ENCODE data around the gene KCNG2.

KCNG2 gene

GRCh38 chr18:79931475-79931874, 133.7 kb downstream of the KCNG2 start:
- no peak for DNase-seq

DNA sequence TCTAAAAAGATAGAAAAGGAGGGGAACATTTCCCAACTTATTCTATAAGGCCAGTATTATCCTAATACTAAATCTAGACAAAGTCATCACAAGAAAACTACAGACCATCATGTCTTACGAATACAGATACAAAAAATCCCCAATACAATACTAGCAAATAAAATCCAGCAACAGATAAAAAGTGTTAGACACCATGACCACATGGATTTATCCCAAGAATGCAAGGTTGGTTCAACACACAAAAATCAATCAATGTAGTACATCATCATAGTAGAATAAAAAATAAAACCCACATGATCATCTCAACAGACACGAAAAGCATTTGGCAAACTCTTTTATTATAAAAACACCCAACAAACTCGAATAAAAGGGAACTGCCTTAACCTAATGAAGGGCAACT, 135.2 kb downstream of the KCNG2 start:
- DNase-seq, result no peak

- DNase-seq, result no peak
These were observed 136.0 kb downstream of the KCNG2 start for GRCh38 chr18:79933765-79934164.

- DNase-seq, result no peak
These were observed 136.8 kb downstream of the KCNG2 start for GRCh38 chr18:79934311-79935097.

DNA sequence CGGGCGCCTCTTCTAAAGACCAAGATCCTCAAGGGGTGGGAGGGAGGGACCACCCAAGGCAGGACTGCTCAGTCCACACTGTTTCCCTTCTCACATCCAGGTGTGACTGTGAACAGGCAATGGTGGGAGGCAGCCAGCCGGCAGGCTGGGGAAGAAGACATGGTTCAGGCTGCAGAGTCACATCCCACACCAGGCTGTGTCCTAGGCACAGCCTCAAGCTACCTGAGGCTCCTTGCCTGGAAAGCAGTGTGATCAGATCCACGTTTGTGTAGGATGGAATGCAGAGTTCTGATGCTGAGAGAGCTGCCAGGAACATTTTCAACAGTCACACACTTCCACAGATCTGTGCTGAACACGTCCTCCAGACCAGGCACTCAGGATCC, 137.4 kb downstream of the KCNG2 start:
- no peak for DNase-seq

DNA sequence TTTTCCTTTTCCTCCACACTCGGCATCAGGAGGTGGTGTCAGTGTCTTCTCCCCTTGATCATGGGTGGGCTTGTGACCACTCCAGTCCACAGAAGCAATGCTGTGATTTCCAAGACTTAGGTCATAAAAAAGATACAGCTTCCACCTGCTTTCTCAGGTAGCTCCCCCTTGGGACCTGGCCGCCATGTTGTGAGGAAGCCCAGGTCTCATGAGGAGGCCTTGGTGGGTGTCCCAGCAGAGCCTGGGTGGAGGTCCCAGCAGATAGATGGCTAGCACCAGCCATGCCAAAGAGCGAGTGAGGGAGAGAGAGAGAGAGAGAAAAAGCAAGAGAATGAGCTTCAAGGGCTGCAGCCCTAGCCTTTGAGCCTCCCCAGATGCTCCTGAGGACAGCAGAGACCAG, 137.8 kb downstream of the KCNG2 start:
- no peak for DNase-seq

DNA sequence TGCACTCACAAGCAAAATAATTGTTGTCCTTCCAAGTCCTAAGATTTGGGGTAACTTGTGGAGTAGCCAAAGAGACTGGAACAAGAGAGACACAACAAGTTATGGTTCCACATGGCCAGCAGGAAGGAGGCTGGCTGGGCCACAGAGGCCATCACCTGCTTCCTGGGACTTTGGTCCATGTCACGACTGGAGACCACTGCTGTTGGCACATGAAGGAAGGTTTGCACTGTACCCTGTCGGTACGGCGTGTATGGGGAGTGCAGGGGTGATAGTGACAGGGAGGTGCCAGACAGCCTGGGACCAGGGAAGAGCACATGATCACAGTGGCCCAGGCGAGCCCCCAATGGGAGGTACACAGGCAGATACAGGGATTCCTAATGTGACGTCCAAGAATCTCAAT, 138.2 kb downstream of the KCNG2 start:
- DNase-seq, result no peak

DNA sequence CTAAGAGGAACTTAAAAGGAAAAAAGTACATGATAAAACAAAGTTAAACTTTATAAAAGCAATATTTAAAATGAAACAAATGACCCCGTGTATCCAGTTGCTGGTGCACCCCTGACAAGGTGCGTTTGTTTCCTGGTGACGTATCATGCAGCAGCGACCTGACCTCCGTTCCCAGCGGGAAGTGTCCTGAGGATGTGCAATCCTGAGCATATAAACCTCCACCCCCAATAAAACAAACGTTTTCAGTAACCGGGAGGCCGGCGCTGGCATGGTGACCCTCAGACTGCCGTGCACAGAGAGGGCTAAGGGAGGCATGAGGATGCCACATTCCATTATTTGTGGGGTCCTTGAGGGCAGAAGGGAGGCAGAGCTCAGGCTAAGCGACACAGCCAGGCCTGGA, 138.9 kb downstream of the KCNG2 start:
- DNase-seq, result no peak

DNA sequence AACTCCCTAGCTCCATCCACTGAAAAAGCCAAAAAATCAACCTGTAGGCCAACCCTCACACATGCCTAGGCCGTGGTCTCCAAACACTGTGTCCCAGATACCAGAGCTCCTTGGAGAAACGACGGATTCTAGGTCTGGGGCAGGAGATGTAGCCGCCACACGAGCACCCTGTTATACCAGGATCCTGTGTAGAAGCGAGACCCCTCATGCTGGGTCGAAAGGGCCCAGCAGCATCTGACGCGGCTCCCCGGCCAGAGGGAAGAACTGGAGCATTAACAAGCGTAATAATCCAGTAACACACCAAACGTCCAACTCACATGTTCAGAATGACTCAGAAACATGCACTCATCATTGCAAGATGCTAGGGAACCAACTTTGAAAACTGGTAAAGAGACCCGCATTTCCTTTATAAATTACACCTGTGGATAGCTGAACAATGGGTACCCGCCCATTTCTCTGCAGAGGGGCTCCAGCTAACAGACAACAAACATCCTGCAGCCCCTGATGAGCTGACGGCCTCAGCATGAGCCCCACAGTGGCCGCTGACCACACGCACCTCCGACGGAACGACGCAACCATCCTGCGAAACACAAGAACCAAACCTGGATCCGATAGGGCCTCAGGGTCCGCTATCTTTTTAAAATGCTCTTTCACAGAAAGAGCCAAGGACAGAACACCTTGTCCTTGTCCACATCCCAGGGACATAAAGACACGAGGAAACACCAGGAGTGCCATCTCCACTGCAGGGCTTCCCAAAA, 139.5 kb downstream of the KCNG2 start:
- DNase-seq, result no peak

DNA sequence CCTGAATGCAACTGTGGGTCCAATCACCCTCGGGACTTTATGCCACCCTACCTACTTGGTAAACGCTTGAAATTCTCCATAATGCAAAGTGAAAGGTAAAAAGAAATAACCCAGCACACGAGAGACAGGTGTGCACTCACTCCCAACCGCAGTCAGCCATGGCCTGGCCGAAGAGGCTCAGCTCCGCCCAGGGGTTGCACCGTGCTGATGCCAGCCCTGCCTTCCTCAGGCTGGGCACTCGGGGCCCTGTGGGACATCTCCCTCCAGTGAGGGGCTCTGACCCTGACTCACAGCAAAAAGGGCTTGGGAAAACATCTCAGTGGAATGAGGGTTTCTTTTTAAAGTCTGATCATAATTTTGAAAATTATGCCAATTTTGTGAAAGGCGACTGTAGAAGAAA, 140.5 kb downstream of the KCNG2 start:
- DNase-seq, result no peak

- no peak for DNase-seq
These were observed 141.4 kb downstream of the KCNG2 start for GRCh38 chr18:79939096-79939495.

DNA sequence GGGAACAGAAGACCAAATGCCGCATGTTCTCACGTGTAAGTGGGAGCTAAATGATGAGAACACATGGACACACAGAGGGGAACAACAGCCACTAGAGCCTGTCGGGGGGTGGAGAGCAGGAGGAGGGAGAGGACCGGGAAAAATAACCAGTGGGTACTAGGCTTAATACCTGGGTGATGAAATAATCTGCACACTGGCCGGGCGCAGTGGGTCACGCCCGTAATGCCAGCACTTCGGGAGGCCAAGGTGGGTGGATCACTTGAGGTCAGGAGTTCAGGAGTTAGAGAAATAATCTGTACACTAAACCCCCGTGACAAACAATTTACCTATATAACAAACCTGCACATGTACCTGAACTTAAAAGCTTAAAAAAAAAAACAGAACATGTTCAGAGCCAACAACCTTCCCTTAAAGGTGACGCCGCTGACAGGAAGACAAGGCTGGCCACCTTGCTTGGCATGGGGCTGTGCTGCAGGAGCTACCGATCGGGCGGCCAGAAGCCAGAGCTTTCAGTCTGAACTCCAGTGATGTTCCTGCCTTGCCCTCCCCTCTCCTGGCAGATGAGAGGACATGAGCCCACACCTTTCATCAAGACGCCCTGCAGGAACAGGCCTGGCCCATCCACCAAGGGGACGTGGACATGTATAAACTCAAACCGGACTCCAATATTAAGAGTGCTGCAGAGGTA, 142.5 kb downstream of the KCNG2 start:
- DNase-seq, result no peak

- no peak for DNase-seq
These were observed 143.2 kb downstream of the KCNG2 start for GRCh38 chr18:79940814-79941472.

GRCh38 chr18:79941473-79942119, 143.9 kb downstream of the KCNG2 start:
- DNase-seq, result no peak

GRCh38 chr18:79942211-79942610, 144.5 kb downstream of the KCNG2 start:
- DNase-seq, result no peak

GRCh38 chr18:79942786-79943607, 145.3 kb downstream of the KCNG2 start:
- no peak for DNase-seq

DNA sequence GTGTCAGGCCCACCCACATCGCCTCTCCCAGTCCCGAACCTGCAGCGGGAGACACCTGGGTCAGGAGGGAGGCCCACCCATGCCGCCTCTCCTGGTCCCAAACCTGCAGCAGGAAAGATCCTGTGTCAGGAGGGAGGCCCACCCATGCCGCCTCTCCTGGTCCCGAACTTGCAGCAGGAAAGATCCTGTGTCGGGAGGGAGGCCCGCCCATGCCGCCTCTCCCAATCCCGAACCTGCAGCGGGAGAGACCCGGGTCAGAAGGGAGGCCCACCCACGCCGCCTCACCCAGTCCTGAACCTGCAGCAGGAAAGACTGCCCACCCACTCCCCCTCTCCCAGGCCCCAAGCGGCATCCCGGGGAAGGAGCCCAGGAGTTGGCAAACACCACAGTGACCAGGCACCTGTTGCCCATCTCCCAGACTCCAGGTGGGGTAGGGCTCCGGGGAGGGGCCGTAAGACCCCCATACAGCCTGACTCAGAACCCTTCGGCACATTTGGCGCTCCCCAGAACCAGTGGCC, 145.9 kb downstream of the KCNG2 start:
- DNase-seq, result no peak

- peak; percentile 46 for DNase-seq
These were observed 146.5 kb downstream of the KCNG2 start for GRCh38 chr18:79944126-79944731.

DNA sequence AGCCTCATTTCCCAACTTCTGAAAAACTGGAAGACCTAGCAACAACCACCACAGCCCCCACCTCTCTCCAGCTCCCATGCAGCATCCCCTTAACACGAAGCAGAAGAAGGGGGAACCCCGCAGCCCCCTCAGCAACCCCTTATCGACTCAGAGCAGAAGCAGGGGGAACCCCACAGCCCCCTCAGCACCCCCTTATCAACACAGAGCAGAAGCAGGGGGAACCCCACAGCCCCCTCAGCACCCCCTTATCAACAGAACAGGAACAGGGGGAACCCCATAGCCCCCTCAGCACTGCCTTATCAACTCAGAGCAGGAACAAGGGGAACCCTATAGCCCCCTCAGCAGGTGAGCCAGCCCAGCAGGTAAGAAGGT, 147.0 kb downstream of the KCNG2 start:
- no peak for DNase-seq

GRCh38 chr18:79945118-79946042, 147.6 kb downstream of the KCNG2 start:
- no peak for DNase-seq
